Choroid plexus epithelial cell (primary cell): ENCODE measurements around the gene METRNL.
"Not testable (repeated sequence)": the region's sequence is repeated elsewhere in the genome, so short reads cannot be mapped to it uniquely, and the experiment has no call there.

Experiments used
- DNase-seq: peaks from one replicate; pipeline ENCODE4 v3.0.0-alpha.2; 2010; ENCODE audit warnings: low read depth
- H3K4me3 ChIP-seq: 2 replicates; pipeline ENCODE4 v1.5.1; 2011; ENCODE audit warnings: low read depth, mild to moderate bottlenecking, control low read depth, low read length, moderate library complexity
- TF ChIP-seq, protein P1 (sequence below): conservative IDR thresholded peaks from 2 replicates; pipeline ENCODE4 v1.5.1; 2011; ENCODE audit warnings: low read depth, mild to moderate bottlenecking, control low read depth, inconsistent platforms, low read length, moderate library complexity

The METRNL gene

DNA sequence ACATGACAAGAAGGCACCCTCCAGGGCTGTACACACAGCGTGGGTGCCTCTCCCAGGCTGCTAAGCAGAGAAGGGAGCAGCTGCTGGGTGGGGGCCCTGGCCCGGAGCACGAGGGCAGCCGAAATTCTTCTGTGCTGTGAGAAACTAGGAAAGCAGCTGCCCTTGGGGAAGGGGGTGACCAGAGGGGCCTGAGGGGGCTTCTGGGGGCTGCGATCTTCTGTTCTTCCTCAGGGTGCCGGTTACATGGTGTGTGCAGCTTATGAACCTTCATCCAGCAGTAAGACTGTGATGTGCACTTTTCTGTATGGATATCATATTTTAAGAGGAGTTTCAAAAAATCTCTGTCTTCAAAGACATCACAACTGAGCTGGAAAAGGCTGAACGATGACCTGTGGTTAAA, 43.2 kb upstream of the METRNL start:
- TF ChIP-seq, protein P1, sequence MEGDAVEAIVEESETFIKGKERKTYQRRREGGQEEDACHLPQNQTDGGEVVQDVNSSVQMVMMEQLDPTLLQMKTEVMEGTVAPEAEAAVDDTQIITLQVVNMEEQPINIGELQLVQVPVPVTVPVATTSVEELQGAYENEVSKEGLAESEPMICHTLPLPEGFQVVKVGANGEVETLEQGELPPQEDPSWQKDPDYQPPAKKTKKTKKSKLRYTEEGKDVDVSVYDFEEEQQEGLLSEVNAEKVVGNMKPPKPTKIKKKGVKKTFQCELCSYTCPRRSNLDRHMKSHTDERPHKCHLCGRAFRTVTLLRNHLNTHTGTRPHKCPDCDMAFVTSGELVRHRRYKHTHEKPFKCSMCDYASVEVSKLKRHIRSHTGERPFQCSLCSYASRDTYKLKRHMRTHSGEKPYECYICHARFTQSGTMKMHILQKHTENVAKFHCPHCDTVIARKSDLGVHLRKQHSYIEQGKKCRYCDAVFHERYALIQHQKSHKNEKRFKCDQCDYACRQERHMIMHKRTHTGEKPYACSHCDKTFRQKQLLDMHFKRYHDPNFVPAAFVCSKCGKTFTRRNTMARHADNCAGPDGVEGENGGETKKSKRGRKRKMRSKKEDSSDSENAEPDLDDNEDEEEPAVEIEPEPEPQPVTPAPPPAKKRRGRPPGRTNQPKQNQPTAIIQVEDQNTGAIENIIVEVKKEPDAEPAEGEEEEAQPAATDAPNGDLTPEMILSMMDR, result no peak
- H3K4me3 ChIP-seq, result no peak overlapping the region
- no peak for DNase-seq

DNA sequence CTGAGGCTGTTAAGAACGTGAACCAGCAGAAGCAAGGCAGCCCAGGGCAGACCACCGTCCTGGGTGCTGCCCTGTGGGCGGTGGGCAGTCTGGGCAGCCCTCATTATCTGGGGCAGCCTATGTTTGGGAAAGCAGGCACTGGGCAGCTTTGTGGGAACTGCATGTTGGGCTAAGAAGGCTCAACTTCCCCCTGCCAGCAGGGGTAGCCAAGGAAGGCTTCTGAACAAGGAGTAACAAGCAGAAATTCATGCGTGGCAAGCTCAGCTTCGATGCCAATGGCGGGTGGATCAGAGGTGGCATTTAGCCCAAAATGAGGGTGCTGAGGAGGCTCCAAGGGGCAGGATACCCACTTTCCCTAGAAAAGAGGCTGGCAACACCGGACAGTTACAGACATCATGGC, 42.7 kb upstream of the METRNL start:
- no peak for DNase-seq
- TF ChIP-seq, protein P1, result no peak
- H3K4me3 ChIP-seq, result no peak overlapping the region

DNA sequence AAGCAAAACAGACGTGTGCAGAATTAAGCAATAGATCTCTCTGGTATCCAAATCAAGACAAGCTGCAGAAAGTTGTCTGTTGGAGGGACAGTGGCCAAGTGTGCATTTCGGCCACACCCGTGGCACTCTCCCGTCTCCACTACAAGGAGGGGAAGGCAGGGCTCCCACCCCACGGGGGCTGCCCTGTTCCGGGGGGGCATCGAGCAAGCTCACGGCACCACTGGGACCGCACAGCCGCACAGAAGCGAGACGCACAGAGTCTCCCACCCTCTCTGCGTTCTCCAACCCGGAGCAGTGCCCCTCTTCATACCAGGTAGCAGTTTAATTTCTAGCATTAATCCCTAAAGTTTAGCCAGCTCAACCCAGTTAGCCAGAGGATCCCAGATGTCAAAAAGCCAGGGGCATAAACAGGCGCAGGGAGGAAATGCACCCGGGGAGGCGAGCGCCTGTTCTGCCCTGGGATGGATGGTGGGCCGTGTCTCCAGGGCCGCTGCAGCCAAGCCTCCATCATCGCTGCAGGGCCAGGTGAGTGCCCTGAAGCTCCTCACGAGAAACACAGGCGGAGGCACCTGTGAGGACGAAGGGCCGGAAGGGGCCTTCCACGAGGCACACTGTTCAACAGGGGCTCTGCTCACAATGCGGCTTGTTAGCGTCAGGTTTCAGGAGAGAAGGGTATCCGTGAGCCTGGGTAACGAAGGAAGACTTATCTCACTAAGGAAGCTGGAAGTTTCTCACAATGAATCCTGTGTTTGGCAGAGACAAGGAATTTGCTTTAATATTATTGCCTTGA, 42.1 kb upstream of the METRNL start:
- TF ChIP-seq, protein P1, result no peak
- DNase-seq, result no peak
- no peak overlapping the region for H3K4me3 ChIP-seq

DNA sequence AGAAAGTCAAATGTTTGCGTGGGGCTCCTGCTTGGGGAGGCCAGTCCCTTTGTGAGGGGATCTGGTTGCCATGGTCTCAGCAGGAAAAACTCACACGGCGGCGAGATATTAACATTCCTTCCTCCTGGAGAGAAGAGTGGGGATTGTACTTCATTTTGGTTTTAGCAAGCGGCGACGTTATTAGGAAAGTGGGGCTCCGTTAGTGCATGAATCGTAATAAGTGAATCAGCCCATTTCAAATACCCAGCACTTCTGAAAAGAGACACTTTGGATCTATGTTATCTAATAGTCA, 41.6 kb upstream of the METRNL start:
- TF ChIP-seq, protein P1, result no peak
- H3K4me3 ChIP-seq, result no peak overlapping the region
- no peak for DNase-seq

DNA sequence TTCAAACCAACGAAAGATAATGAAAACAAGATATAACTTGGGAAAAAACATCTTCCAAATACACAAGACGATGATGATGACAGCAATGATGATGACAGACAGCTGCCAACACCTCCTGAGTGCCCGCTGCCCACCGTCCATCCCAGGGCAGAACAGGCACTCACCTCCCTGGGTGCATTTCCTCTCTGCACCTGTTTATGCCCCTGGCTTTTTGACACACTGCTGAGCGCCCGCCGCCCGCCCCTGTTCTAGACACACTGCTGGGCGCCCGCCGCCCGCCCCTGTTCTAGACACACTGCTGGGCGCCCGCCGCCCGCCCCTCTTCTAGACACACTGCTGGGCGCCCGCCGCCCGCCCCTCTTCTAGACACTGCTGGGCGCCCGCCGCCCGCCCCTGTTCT, 40.4 kb upstream of the METRNL start:
- DNase-seq, H3K4me3 ChIP-seq: not testable (repeated sequence)

DNA sequence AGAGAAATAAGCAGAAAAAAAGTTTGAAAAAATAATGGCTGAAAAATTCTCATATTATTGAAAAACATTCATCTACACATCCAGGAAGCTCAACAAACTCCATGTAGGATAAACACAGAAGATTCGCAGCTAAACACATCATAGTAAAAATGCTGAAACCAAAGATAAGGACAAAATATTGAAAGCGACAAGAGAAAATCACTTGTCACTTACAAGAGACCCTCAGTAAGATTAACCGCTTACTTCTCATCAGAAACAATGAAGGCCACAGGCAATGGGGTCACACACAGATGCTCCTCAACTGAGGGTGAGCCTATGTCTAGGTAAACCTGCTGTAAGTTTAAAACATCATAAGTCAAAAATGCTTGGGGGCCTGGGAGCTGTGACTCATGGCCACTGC, 38.1 kb upstream of the METRNL start:
- DNase-seq, result no peak
- H3K4me3 ChIP-seq, result no peak overlapping the region
- TF ChIP-seq, protein P1, result no peak

DNA sequence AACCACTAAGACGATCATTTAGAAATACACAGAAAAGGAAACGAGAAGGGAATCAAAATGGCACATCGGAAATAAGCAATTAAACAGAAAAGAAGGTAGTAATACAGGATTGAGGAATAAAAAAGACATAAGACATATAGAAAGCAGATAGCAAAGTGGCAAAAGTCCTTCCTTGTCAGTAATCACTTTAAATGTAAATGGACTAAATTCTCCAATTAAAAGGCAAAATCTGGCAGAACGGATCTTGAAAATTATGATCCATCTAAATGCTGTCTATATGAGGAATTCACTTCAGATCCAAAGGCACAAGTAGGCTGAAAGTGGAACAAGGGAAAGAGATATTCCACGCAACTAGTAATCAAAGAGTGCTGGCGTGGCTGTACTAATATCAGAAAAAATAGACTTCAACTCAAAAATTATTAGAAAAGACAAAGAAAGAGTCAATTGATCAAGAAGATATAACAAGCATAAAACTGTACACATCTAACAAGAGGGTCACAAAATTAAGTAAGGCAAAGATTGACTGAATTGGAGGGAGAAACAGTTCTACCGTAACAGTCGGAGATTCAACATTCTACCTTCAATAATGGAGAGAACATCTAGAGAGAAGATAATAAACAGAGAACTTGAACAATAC, 36.8 kb upstream of the METRNL start:
- H3K4me3 ChIP-seq, result no peak overlapping the region
- no peak for DNase-seq
- TF ChIP-seq, protein P1, result no peak

DNA sequence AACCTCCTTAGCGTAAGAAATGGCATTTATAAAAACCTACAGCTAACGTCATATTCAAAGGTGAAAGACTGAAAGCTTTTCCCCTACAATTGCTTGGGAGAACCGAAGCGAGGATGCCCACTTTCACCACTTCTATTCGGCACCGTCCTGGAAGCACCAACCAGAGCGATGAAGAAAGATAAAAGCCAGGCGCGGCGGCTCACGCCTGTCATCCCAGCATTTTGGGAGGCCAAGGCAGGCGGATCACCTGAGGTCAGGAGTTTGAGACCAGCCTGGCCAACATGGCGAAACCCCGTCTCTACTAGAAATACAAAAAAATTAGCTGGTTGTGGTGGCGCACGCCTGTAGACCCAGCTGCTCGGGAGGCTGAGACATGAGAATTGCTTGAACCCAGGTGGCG, 34.9 kb upstream of the METRNL start:
- H3K4me3 ChIP-seq, DNase-seq: not testable (repeated sequence)
